HCT116 (cell line): ENCODE measurements around the gene ERC1. TPM values are rescaled to one million over a fixed set of nuclear protein-coding genes. Genes with fewer than 3 reads are reported as not detected.
A peak's percentile ranks its signal among the peaks of the same experiment; 100 is the strongest.

Source experiments
- ATAC-seq: fragments of 200-7000 bp; cut with Tn5 transposase; 2 replicates; pipeline ENCODE4 v1.9.1; 2020; ENCODE audit warnings: mild to moderate bottlenecking, moderate library complexity
- BruUV-seq: library from RNA; stranded (reverse); fragments of 400-500 nt; replicated peaks from 2 replicates; lab custom pipeline; 2021; lab: Mats Ljungman, UMichigan
- CTCF ChIA-PET: fragments of 300-600 bp; sonication (Branson Sonifier 250); formaldehyde crosslinking; loops from one replicate; lab custom pipeline; 2021; ENCODE audit warnings: antibody characterized with exemption; lab: Charles Lee
- POLR2A ChIA-PET: fragments of 300-600, 350-600 bp; sonication (Branson Sonifier 250); formaldehyde crosslinking; loops from one replicate; lab custom pipeline; 2021; ENCODE audit warnings: antibody characterized with exemption; lab: Charles Lee
- RAD21 ChIA-PET, 2 experiments: fragments of 300-600 bp; sonication (Branson Sonifier 250); formaldehyde crosslinking; loops; one replicate each; lab custom pipeline; 2023; ENCODE audit warnings: low total read pairs in 2 of 2; ENCODE audit not compliant: uncharacterized antibody in 2 of 2, unreplicated experiment in 2 of 2, low non-redundant PET in 1 of 2; lab: Charles Lee
- DNase-seq: peaks from one replicate; pipeline ENCODE4 v3.0.0-alpha.2; 2010; ENCODE audit warnings: low read depth, low spot score
- H2AFZ ChIP-seq: fragments of 200-600 bp; shearing (Covaris generic), sonication (generic); 2 replicates; pipeline ENCODE4 v1.6.1; 2017; ENCODE audit warnings: low read depth, mixed run types, mixed read lengths, antibody characterized with exemption, low read length; ENCODE audit not compliant: poor library complexity, severe bottlenecking
- H3K27ac ChIP-seq: 2 replicates; pipeline ENCODE4 v1.5.1; 2012; ENCODE audit warnings: low read depth, low read length
- H3K27me3 ChIP-seq: fragments of 200-600 bp; sonication (generic); 2 replicates; pipeline ENCODE4 v1.6.1; 2016; ENCODE audit warnings: mixed run types, low read length, mixed read lengths; ENCODE audit not compliant: insufficient read depth
- H3K36me3 ChIP-seq, 2 experiments: fragments of 200-500 bp in 1 of 2; fragments of 200-600 bp in 1 of 2; sonication (Bioruptor generic) in 1 of 2; sonication (generic) in 1 of 2; 2 replicates each; pipeline versions ENCODE4 v1.5.1 to v1.6.1; 2014 to 2016; ENCODE audit warnings: low read length in 2 of 2, inconsistent platforms in 1 of 2, mixed read lengths in 1 of 2, mixed run types in 1 of 2; ENCODE audit not compliant: insufficient read depth in 2 of 2, control insufficient read depth in 1 of 2
- H3K4me1 ChIP-seq, 2 experiments: fragments of 200-600 bp in 1 of 2; sonication (generic) in 1 of 2; 2 replicates each; pipeline versions ENCODE4 v1.5.1 to v1.6.1; 2012 to 2017; ENCODE audit warnings: low read length in 2 of 2, inconsistent platforms in 1 of 2, mild to moderate bottlenecking in 1 of 2, mixed read lengths in 1 of 2, mixed run types in 1 of 2, moderate library complexity in 1 of 2; ENCODE audit not compliant: insufficient read depth in 2 of 2, control insufficient read depth in 1 of 2
- H3K4me2 ChIP-seq: fragments of 200-600 bp; sonication (generic); 2 replicates; pipeline ENCODE4 v1.6.1; 2017; ENCODE audit warnings: mixed run types, low read length, mixed read lengths
- H3K4me3 ChIP-seq, 2 experiments: fragments of 200-600 bp in 1 of 2; sonication (generic) in 1 of 2; replicated peaks in 1 of 2; 2 replicates each; pipeline ENCODE4 v1.5.1; 2011 to 2016; ENCODE audit warnings: low read length in 2 of 2, control low read depth in 1 of 2, low read depth in 1 of 2, mild to moderate bottlenecking in 1 of 2, mixed read lengths in 1 of 2, mixed run types in 1 of 2
- H3K79me2 ChIP-seq: fragments of 200-600 bp; sonication (generic); 2 replicates; pipeline ENCODE4 v1.6.1; 2017; ENCODE audit warnings: mild to moderate bottlenecking, mixed run types, low read length, moderate library complexity, mixed read lengths; ENCODE audit not compliant: insufficient read depth
- H3K9ac ChIP-seq: fragments of 200-600 bp; sonication (generic); 2 replicates; pipeline ENCODE4 v1.6.1; 2016; ENCODE audit warnings: low read length, mixed read lengths
- H3K9me2 ChIP-seq: fragments of 200-600 bp; sonication (generic), shearing (Covaris generic); 2 replicates; pipeline ENCODE4 v1.6.1; 2017; ENCODE audit warnings: mixed run types, mild to moderate bottlenecking, moderate library complexity; ENCODE audit not compliant: insufficient read depth
- H3K9me3 ChIP-seq, 2 experiments: fragments of 200-500 bp in 1 of 2; fragments of 200-600 bp in 1 of 2; sonication (Bioruptor generic) in 1 of 2; sonication (generic) in 1 of 2; 2 replicates each; pipeline ENCODE4 v1.6.1; 2014 to 2017; ENCODE audit warnings: low read length in 2 of 2, mixed read lengths in 2 of 2, inconsistent platforms in 1 of 2, low read depth in 1 of 2, mild to moderate bottlenecking in 1 of 2, mixed run types in 1 of 2, moderate library complexity in 1 of 2; ENCODE audit not compliant: control insufficient read depth in 1 of 2, insufficient read depth in 1 of 2
- H4K20me1 ChIP-seq: fragments of 200-600 bp; sonication (generic), shearing (Covaris generic); 2 replicates; pipeline ENCODE4 v1.6.1; 2017; ENCODE audit warnings: mixed run types, mild to moderate bottlenecking, moderate library complexity; ENCODE audit not compliant: insufficient read depth
- CBX3 ChIP-seq: IDR thresholded peaks from 2 replicates; pipeline ENCODE4 v1.6.1; 2012; ENCODE audit warnings: low read depth
- CEBPB ChIP-seq: IDR thresholded peaks from 2 replicates; pipeline ENCODE4 v1.6.1; 2012; ENCODE audit warnings: low read depth
- EGR1 ChIP-seq: IDR thresholded peaks from 2 replicates; pipeline ENCODE4 v1.6.1; 2012; ENCODE audit warnings: low read depth
- ELF1 ChIP-seq: IDR thresholded peaks from 2 replicates; pipeline ENCODE4 v1.6.1; 2012; ENCODE audit warnings: low read depth, borderline replicate concordance
- EZH2phosphoT487 ChIP-seq: fragments of 200-600 bp; IDR thresholded peaks from 2 replicates; pipeline ENCODE4 v1.6.1; 2018; ENCODE audit warnings: antibody characterized with exemption, borderline replicate concordance
- POLR2A ChIP-seq: IDR thresholded peaks from 2 replicates; pipeline ENCODE4 v1.7.0; 2011; ENCODE audit warnings: borderline replicate concordance; ENCODE audit not compliant: insufficient read depth, insufficient read length; ENCODE audit errors: extremely low read depth
- POLR2AphosphoS5 ChIP-seq: IDR thresholded peaks from 2 replicates; pipeline ENCODE4 v1.6.1; 2011; ENCODE audit warnings: mild to moderate bottlenecking, low read depth, low read length, moderate library complexity
- RAD21 ChIP-seq: IDR thresholded peaks from 2 replicates; pipeline ENCODE4 v1.6.1; 2012; ENCODE audit warnings: low read depth, mild to moderate bottlenecking
- SIN3A ChIP-seq: IDR thresholded peaks from 2 replicates; pipeline ENCODE4 v1.6.1; 2012; ENCODE audit warnings: low read depth
- SP1 ChIP-seq: IDR thresholded peaks from 2 replicates; pipeline ENCODE4 v1.6.1; 2012; ENCODE audit warnings: low read depth
- SRF ChIP-seq: IDR thresholded peaks from 2 replicates; pipeline ENCODE4 v1.6.1; 2012; ENCODE audit warnings: low read depth
- YY1 ChIP-seq: IDR thresholded peaks from 2 replicates; pipeline ENCODE4 v1.6.1; 2011; ENCODE audit warnings: low read length, low read depth, moderate library complexity, mild to moderate bottlenecking; ENCODE audit not compliant: insufficient replicate concordance; ENCODE audit errors: extremely low read depth
- ZFX ChIP-seq: fragments of 450-650 bp; IDR thresholded peaks from 2 replicates; pipeline ENCODE4 v1.6.1; 2017
- ZNF274 ChIP-seq: fragments of 200-500 bp; sonication (Bioruptor generic); IDR thresholded peaks from 2 replicates; pipeline ENCODE4 v1.6.1; 2014; ENCODE audit warnings: mild to moderate bottlenecking, low read depth, low read length, inconsistent platforms
- intact Hi-C: fragments of 100-400 bp; cut with micrococcal nuclease; formaldehyde crosslinking; loops from 2 replicates; pipeline ENCODE4 v1.10.0; 2022
- total RNA-seq: library from RNA; stranded (reverse); gene quantifications from one replicate; pipeline ENCODE4 v1.2.1, GENCODE V29; 2021; ENCODE audit not compliant: unreplicated experiment
- TF ChIP-seq, protein P1 (sequence below): IDR thresholded peaks from 2 replicates; pipeline ENCODE4 v1.6.1; 2012
- TF ChIP-seq, protein P2 (sequence below): IDR thresholded peaks from 2 replicates; pipeline ENCODE4 v1.6.1; 2011; ENCODE audit warnings: mild to moderate bottlenecking, low read length, moderate library complexity; ENCODE audit not compliant: insufficient replicate concordance; ENCODE audit errors: extremely low read depth
- TF ChIP-seq, protein P3 (sequence below): IDR thresholded peaks from 2 replicates; pipeline ENCODE4 v1.6.1; 2012
- TF ChIP-seq, protein P4 (sequence below): IDR thresholded peaks from 2 replicates; pipeline ENCODE4 v1.6.1; 2012; ENCODE audit warnings: low read depth
- TF ChIP-seq, protein P5 (sequence below), 3 experiments: fragments of 200-600 bp in 1 of 3; sonication (generic) in 1 of 3; IDR thresholded peaks in 2 of 3; conservative IDR thresholded peaks in 1 of 3; 2 replicates each; pipeline ENCODE4 v1.5.1; 2012 to 2017; ENCODE audit warnings: low read depth in 2 of 3, low read length in 2 of 3, antibody characterized with exemption in 1 of 3, borderline replicate concordance in 1 of 3, control low read depth in 1 of 3, mild to moderate bottlenecking in 1 of 3, mixed read lengths in 1 of 3, mixed run types in 1 of 3, moderate library complexity in 1 of 3; ENCODE audit not compliant: insufficient read depth in 1 of 3

The ERC1 gene
- total RNA-seq, 1 experiment from 2014 or later = 41.9 TPM

DNA sequence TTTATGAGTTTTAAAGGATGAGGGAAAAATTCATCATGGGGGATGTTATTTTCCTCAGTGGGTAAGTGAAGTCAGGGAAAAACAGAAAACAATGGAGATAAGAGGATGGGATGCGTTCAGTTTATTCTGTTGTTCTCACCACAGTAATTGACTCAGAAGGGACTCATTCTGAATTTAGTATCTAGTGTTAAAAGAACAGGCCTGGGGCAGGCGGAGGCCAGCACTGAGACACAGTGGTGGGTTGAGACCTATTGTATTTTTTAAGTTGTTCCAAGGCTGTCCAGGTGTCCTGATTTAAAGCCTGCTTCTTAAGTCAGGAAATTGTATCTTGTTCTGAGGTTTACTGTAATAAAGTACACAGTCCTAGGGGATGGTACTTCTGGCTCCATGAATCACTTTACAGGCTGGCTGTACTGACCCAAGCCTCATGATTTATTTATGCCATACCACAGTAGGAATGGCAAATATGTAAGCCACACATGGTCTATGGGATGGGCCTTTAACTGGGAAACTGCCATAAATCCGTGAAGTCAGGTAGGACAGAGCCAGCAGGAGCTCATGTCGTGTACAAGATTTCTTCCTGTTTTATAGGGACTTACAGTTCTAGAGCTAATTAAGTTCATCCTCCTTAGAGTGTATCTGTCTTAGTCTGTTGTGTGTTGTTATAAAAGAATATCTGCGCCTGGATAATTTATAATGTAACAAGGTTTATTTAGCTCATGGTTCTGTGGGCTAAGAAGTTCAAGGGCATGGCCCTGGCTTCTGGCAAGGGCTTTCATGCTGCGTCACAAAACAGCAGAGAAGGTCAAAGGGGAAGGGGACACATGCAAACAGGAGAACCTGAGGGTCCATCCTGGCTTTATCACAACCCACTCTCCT, 359.3 kb downstream of the ERC1 start:
- Histone ChIP-seq H3K9me2 (no peaks in the 10 kb centered on the region), H3K9me3 (no peaks in the 10 kb centered on the region), H3K79me2 (no peaks in the 10 kb centered on the region), H3K4me2 (no peak overlapping the region), H3K4me1 (no peaks in the 10 kb centered on the region; a peak in 1 of 4 replicates), H3K9ac (no peak overlapping the region), H3K36me3 (no peaks in the 10 kb centered on the region), H3K27me3 (no peaks in the 10 kb centered on the region), H2AFZ (no peak overlapping the region), H4K20me1 (no peaks in the 10 kb centered on the region), H3K4me3 (no peak overlapping the region), H3K27ac (no peak overlapping the region)
- intact Hi-C loops = no loop called here
- no TSS peak for BruUV-seq
- ChIA-PET CTCF (no interaction called here), POLR2A (no interaction called here), RAD21 (no interaction called here)
- ATAC-seq = peak; percentile 55; the same call in 1 of the 2 replicates
- DNase-seq = no peak
- TF ChIP-seq CBX3 = no peak
- TF ChIP-seq EGR1 = no peak
- no peak for TF ChIP-seq CEBPB
- TF ChIP-seq SRF = no peak
- TF ChIP-seq, protein P1, sequence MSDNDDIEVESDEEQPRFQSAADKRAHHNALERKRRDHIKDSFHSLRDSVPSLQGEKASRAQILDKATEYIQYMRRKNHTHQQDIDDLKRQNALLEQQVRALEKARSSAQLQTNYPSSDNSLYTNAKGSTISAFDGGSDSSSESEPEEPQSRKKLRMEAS = no peak
- no peak for TF ChIP-seq RAD21
- no peak for TF ChIP-seq POLR2AphosphoS5
- no peak for TF ChIP-seq ZNF274
- TF ChIP-seq YY1 = no peak
- no peak for TF ChIP-seq EZH2phosphoT487
- no peak for TF ChIP-seq SP1
- TF ChIP-seq, protein P2, sequence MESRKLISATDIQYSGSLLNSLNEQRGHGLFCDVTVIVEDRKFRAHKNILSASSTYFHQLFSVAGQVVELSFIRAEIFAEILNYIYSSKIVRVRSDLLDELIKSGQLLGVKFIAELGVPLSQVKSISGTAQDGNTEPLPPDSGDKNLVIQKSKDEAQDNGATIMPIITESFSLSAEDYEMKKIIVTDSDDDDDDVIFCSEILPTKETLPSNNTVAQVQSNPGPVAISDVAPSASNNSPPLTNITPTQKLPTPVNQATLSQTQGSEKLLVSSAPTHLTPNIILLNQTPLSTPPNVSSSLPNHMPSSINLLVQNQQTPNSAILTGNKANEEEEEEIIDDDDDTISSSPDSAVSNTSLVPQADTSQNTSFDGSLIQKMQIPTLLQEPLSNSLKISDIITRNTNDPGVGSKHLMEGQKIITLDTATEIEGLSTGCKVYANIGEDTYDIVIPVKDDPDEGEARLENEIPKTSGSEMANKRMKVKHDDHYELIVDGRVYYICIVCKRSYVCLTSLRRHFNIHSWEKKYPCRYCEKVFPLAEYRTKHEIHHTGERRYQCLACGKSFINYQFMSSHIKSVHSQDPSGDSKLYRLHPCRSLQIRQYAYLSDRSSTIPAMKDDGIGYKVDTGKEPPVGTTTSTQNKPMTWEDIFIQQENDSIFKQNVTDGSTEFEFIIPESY = no peak
- no peak for TF ChIP-seq SIN3A
- TF ChIP-seq ZFX = no peak
- TF ChIP-seq, protein P3, sequence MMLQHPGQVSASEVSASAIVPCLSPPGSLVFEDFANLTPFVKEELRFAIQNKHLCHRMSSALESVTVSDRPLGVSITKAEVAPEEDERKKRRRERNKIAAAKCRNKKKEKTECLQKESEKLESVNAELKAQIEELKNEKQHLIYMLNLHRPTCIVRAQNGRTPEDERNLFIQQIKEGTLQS = no peak
- TF ChIP-seq, protein P4, sequence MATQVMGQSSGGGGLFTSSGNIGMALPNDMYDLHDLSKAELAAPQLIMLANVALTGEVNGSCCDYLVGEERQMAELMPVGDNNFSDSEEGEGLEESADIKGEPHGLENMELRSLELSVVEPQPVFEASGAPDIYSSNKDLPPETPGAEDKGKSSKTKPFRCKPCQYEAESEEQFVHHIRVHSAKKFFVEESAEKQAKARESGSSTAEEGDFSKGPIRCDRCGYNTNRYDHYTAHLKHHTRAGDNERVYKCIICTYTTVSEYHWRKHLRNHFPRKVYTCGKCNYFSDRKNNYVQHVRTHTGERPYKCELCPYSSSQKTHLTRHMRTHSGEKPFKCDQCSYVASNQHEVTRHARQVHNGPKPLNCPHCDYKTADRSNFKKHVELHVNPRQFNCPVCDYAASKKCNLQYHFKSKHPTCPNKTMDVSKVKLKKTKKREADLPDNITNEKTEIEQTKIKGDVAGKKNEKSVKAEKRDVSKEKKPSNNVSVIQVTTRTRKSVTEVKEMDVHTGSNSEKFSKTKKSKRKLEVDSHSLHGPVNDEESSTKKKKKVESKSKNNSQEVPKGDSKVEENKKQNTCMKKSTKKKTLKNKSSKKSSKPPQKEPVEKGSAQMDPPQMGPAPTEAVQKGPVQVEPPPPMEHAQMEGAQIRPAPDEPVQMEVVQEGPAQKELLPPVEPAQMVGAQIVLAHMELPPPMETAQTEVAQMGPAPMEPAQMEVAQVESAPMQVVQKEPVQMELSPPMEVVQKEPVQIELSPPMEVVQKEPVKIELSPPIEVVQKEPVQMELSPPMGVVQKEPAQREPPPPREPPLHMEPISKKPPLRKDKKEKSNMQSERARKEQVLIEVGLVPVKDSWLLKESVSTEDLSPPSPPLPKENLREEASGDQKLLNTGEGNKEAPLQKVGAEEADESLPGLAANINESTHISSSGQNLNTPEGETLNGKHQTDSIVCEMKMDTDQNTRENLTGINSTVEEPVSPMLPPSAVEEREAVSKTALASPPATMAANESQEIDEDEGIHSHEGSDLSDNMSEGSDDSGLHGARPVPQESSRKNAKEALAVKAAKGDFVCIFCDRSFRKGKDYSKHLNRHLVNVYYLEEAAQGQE = no peak
- TF ChIP-seq ELF1 = no peak
- no peak for TF ChIP-seq POLR2A
- TF ChIP-seq, protein P5, sequence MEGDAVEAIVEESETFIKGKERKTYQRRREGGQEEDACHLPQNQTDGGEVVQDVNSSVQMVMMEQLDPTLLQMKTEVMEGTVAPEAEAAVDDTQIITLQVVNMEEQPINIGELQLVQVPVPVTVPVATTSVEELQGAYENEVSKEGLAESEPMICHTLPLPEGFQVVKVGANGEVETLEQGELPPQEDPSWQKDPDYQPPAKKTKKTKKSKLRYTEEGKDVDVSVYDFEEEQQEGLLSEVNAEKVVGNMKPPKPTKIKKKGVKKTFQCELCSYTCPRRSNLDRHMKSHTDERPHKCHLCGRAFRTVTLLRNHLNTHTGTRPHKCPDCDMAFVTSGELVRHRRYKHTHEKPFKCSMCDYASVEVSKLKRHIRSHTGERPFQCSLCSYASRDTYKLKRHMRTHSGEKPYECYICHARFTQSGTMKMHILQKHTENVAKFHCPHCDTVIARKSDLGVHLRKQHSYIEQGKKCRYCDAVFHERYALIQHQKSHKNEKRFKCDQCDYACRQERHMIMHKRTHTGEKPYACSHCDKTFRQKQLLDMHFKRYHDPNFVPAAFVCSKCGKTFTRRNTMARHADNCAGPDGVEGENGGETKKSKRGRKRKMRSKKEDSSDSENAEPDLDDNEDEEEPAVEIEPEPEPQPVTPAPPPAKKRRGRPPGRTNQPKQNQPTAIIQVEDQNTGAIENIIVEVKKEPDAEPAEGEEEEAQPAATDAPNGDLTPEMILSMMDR (IDR thresholded peaks at IDR 0.05 in 2 of 3, conservative IDR thresholded peaks at IDR 0.05 in 1 of 3; ENCODE audit: borderline replicate concordance in 1 of 3, insufficient read depth in 1 of 3, low read depth in 2 of 3, low read length in 2 of 3) = no peak
